ENCODE results near the gene TRPM1.

The TRPM1 gene

GRCh38 chr15:31013863-31014607 is 87.5 kb downstream of the TRPM1 start:
- DNase-seq, result no peak

GRCh38 chr15:31012455-31012854 is 89.1 kb downstream of the TRPM1 start:
- DNase-seq, result no peak

- DNase-seq, result no peak
Measured at GRCh38 chr15:31010036-31010435, 91.5 kb downstream of the TRPM1 start.

- DNase-seq, result no peak
Measured at GRCh38 chr15:31005660-31006059, 95.9 kb downstream of the TRPM1 start.

- DNase-seq, result peak; percentile 23 to 56
Measured at GRCh38 chr15:31004220-31004733, 97.2 kb downstream of the TRPM1 start.

GRCh38 chr15:31001702-31002101 is 99.8 kb downstream of the TRPM1 start:
- no peak for DNase-seq

- no peak for DNase-seq
Measured at GRCh38 chr15:30999729-31000128, 101.8 kb downstream of the TRPM1 start.

GRCh38 chr15:30997270-30997669 is 104.3 kb downstream of the TRPM1 start:
- no peak for DNase-seq

- no peak for DNase-seq
Measured at GRCh38 chr15:30992249-30992864, 109.2 kb downstream of the TRPM1 start.

GRCh38 chr15:30991255-30992235 is 110.0 kb downstream of the TRPM1 start, which contains the start of gene MTMR10:
Gene MTMR10 (minus strand): TSS chr15:30991628. CDS start chr15:30991506, 122 bp downstream.
- peak; percentile 75 to 81 for DNase-seq

- DNase-seq, result no peak
Measured at GRCh38 chr15:30990446-30991254, 110.9 kb downstream of the TRPM1 start.

- no peak for DNase-seq
Measured at GRCh38 chr15:30990036-30990435, 111.5 kb downstream of the TRPM1 start.

GRCh38 chr15:30985081-30985531 is 116.4 kb downstream of the TRPM1 start:
- DNase-seq, result no peak

GRCh38 chr15:30984542-30984941 is 117.0 kb downstream of the TRPM1 start:
- DNase-seq, result no peak

- no peak for DNase-seq
Measured at GRCh38 chr15:30984118-30984517, 117.4 kb downstream of the TRPM1 start.

- no peak for DNase-seq
Measured at GRCh38 chr15:30979457-30979856, 122.1 kb downstream of the TRPM1 start.

- no peak for DNase-seq
Measured at GRCh38 chr15:30978328-30978727, 123.2 kb downstream of the TRPM1 start.

- DNase-seq, result no peak
Measured at GRCh38 chr15:30974112-30974511, 127.4 kb downstream of the TRPM1 start.

- no peak for DNase-seq
Measured at GRCh38 chr15:30973379-30973778, 128.1 kb downstream of the TRPM1 start.

- no peak for DNase-seq
Measured at GRCh38 chr15:30969724-30970123, 131.8 kb downstream of the TRPM1 start.

GRCh38 chr15:30963681-30964080 is 137.8 kb downstream of the TRPM1 start:
- no peak for DNase-seq

- DNase-seq, result no peak
Measured at GRCh38 chr15:30962659-30963058, 138.9 kb downstream of the TRPM1 start.
